HepG2 (cell line): ENCODE data around the gene TTC39B.
"Not testable (repeated sequence)": the region's sequence is repeated elsewhere in the genome, so short reads cannot be mapped to it uniquely, and the experiment has no call there.

ENCODE experiments used
- ARHGAP35 ChIP-seq: sonication (generic); formaldehyde crosslinking; IDR thresholded peaks from 2 replicates; pipeline ENCODE4 v1.9.0; 2022; ENCODE audit warnings: mild to moderate bottlenecking, inconsistent platforms, moderate library complexity, missing genetic modification reagents, borderline replicate concordance
- GLI4 ChIP-seq: sonication (generic); formaldehyde crosslinking; IDR thresholded peaks from 2 replicates; pipeline ENCODE4 v1.5.1; 2020; ENCODE audit warnings: missing genetic modification reagents, mild to moderate bottlenecking, moderate library complexity, borderline replicate concordance
- MAZ ChIP-seq, 2 experiments: sonication (generic) in 1 of 2; formaldehyde crosslinking in 1 of 2; IDR thresholded peaks; 2 replicates each; pipeline versions ENCODE4 v1.5.0 to v1.6.1; 2012 to 2020; ENCODE audit warnings: low read depth in 2 of 2, mild to moderate bottlenecking in 2 of 2, borderline replicate concordance in 1 of 2, improper control_type of control experiment in 1 of 2, low read length in 1 of 2, missing genetic modification reagents in 1 of 2, moderate library complexity in 1 of 2

GRCh38 chr9:15322695-15323094, 15.7 kb upstream of the TTC39B start:
- TF ChIP-seq ARHGAP35 (CRISPR knock-in tag); GLI4 (CRISPR knock-in tag); MAZ (IDR thresholded peaks at IDR 0.05; ENCODE audit: borderline replicate concordance, low read depth, low read length); MAZ (CRISPR knock-in tag; IDR thresholded peaks at IDR 0.05; ENCODE audit: low read depth): not testable (repeated sequence)
